Stimulated activated naive CD4-positive, alpha-beta T cell treated with Interleukin-2 at 50 U/mL for 16 hours (primary cell): ENCODE results near the gene SORBS1.

ENCODE experiments used
- DNase-seq: peaks from one replicate; lab custom pipeline; 2025; lab: John Stamatoyannopoulos, UW

The SORBS1 gene

DNA sequence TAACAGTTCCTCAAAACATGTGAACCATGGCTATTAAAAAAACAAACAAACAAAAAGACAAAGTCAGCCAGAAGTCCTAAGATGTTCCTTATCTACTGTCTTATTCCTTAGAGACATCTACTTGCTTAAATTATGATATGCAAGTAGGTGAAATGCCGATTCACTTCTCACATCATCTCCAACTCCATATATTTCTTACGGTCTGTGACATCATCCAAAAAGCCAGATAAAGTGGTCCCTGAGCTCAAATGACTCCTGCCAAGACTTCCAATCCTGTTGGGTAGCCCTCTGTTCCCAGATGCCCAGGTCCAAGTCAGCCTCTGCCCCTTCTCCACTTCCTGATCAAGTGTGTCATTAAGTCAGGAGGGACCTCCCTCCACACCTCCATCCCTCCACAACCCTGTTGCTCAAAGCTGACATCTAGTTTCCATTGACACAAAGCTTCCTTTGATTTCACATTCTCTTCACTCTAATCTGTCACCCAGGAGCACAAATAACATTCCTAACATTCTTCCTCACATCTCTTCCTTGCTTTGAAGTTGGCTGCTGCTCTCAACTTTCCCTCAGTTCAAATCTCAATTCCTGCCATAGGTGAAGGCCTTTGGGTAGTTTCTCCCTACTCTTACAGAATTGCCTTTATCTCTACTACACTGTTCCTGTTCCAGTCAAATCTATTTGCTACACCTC is 214.3 kb downstream of the SORBS1 start:
- no peak for DNase-seq

DNA sequence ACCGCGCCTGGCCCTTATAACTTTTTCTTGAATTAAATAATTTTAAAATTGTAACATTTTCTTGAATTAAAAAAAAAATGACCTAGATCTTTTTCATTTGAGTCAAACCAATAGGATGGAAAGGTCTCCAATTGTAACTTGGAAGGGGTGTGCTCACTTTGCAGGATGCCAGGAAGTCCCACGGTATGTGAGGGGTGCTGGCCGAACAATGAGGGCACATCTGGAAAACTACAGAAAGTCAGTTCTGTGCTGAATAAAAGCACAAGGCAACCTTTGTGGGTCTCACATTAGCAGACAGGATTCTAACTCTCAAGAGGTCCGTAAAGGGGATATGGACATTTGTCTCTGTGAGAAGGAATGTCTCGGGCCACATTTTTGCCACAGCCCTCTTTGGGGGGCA is 217.6 kb downstream of the SORBS1 start:
- DNase-seq = no peak

DNA sequence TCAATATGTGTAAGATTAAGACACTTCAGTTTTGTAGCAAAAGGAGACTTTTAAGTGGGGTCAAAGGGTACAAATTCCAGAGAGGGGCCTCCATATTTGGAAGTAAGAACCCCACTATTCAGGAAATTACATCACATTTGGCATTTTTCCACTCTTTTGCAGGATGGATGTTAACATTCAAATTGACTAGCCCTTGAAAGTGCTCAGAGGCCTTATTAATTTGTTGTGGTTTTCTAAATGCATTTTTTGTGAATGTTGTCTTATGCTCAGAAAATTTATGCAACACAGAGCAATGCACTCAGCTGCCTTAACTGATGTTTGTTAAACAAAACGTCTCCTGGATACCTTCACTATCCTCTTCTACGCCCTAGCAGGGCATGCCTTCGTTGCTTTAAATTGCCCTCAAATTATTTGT is 219.4 kb downstream of the SORBS1 start:
- no peak for DNase-seq

DNA sequence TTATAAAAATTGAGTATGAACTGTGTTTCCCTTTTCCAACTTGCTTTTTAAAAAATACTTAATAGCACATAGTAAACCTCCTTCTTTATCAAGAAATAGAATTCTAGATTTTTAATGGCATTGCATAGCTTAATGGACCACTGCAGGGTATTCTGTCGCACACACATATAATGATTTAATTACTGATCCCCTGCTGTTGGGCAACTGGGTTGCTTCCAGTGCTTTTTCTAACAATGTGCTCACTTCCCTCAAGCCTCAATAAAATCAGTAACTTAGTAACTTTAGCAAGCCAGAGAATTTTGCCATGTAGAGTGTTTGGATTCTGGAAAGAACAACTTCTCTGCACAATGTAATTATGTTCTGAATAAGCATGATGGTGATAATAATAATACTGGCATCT is 221.3 kb downstream of the SORBS1 start:
- DNase-seq = no peak

DNA sequence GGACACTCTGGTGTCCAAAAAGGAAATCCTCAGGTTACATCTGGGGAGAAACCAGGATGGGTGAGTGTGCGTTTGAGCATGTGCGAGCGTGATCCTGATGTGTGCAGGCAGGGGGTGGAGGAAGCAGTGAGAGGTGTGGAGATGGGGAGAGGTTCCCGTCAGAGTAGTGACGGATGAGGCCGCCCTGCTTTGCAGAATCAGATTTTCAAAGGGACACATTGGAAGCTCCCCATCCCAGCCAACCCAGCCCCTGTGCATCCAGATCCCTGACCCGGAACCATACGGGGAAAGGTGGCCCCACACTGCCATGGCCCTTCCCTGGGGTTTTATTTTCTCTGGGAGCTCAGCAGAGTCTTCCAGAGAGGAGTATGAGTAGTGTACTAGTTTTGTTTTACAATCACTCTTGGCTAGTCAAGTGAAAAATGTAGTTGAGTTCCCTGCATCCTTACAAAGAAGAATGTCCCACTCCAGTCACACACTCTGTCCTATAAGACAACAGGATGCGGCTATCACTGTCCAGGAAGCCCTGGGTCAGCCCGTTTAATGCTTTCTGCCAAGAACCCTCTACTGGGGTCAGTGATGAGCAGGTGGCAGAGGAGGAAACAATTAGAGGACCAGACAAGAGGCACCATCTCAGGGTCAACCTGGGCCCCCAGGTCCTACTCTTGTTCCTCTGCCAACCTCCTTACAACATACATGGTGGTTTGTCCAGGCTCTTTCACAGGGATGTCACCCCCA is 223.6 kb downstream of the SORBS1 start:
- no peak for DNase-seq

DNA sequence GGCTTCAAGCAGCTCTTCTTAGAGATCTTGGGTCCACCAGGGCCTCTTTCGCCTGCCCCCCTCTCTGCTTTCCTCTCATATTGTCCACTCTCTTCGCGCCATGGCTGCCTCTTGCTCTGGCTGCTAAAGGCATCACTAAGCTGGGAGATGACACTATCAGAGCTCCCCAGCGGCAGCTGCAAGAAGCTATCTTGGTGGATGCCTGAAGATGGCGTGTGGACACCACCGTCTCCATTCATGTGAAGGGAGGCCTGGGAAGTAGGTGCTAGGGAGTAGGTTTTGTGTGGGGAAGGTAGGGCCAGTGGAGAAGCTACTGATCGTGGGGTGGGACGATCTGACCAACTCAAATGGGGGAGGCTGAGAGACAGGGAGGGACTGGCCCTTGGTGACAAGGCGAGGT is 224.5 kb downstream of the SORBS1 start:
- DNase-seq = no peak

DNA sequence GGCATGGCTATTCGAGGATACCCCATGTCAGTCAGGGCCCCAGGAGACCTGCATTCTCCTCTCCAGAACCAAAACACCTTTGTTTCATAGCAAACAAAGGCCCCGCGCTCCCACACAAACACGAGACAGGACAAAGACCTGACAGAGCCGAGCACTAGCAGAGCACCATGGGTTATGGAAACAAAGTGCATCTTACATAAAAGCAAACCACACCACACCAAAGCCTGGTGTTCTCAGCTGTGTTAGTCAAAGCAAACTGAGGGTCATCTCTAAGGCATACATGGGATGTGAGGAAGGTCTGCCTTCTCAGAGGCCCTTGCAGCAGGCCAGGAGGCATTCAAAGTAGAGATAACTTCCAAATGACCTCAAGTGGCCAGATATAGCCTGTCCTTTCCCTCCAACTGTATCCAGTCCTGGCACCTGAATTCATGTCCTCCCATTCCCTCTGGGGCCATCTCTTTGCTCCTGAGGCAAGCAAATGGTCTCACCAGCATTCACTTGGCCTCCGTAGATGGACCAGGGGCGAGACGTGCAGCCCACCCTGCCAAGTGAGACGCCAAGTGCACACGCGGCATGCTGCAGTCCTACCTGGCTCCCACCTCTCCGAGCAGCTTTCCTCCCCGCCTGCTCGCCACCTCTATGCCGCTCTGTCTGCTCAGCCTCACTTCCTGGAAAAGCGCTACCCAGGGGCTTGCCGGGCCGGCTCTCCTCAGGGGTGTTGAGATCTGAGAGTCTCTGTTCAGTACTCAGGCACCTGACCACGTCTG is 225.1 kb downstream of the SORBS1 start:
- no peak for DNase-seq

DNA sequence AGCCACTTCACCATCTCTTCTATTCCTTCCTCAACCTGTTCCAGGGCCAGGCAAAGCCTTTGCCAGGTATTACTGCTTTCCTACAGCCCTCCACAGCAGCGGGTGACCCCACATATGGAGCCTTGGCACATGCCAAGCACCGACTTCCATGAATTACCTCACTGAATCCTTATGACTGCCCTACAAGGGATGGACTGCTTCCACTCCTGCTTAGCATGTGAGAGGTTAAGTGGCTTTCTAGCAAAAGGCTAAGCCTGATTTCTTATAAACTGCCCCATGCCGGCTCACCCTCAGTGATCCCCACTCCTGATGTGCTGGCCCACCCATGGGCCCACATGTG is 226.4 kb downstream of the SORBS1 start:
- DNase-seq = no peak

DNA sequence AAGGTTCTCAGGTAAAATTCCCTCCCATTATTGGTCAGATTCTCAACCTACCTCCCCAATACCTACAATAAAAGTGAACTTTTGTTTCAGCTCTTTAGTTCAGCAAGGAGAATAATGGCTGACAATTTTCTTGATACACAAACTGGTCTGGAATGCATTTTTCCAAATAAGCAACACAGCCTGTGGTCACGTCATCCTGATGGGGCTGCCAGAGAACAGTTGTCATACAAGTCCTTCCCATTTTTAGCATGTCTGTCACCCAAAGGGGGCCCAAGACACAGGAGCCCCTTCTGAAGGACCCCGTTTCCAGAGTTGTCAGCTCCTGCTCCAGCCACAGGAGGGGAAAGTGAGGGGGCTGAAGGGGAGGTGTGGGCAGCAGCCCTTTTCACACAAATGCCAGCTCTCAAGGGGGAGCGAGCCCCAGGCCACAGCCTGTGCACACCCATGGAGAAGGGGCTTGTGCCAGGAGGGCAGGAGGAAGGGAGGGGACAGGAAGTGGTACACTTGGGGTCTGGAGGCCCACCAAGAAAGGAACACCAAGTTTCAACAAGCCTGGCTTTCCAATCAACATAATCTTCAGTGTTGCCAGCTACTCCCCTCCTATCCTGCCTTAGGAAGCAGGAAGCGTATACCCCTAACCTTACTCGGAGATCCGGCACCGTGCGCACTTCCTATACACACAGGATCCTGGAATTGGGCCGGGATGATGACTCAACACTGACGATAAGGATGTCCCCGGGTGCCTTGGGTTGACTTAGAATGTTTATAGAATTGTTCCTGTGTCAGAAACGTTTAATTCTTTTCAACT is 227.0 kb downstream of the SORBS1 start:
- no peak for DNase-seq

DNA sequence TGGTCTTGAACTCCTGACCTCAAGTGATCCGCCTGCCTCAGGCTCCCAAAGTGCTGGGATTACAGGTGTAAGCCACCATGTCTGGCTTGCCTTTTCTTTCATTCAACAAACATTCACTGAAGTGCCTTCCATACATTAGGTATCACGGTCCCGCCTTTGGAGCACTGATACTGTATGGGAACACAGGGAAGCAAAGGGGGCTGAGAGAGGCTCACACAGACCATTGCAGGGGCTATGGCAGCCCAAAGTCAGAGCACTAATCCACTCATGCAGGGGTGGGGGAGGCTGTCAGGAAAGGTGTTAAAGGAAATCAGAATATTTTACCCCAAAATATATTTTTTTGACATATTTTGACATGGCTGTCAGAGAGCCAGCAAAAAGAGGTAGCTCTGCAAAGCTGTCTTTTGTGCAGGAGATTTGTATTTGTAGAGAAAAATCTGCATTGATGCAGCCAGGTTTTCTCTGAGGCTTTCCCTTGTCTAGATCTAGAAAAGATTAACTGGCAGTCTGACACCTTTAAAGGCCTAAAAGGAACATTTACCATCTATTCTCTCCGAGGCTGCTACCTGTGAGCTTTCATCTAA is 228.4 kb downstream of the SORBS1 start:
- no peak for DNase-seq

DNA sequence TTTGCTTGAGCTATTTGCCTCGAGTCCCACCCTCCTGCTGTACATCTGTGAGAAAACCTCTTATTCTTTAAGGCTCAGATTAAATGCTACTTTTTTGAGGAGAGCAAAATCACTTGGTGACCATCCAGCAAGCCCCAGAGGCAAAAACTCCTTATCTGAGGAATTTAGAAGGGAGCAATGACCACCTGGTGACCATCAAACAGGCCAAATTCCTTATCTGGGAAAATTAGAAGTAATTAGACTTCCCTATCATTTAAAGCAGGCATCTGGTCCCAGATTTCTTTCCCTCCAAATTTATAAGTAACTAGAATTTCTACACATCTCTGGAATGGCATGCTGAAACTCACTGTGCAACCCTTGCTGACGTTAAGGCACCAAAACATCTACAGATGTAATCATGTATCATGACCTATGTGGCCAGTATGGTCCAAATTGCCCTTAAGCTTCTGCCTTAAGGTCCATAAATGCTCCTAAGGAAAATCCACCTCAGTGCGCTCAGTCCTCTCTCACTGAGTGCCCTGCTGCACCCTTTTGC is 229.5 kb downstream of the SORBS1 start:
- no peak for DNase-seq

DNA sequence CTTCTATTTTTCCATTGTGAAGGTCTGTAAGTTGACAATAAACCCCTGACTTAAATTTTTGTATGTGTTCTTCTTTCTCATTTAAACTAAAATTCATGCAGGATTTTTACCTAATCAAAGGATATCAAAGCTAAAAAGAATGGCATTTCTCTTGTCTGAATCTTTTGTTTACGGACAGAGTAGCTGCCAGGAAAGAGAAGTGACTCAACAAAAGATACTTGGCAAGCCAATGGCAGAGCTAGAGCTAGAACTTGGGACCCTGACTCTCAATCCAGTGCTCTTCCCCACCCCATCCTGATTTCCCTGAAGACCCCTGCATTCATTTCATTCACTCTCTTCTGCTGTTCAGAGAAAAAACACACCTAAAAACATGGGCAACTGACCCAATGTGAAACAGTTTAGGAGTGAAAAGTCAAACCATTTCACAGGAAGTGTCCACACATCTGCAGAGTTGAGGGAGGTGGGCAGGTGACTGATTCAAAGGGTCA is 230.2 kb downstream of the SORBS1 start:
- no peak for DNase-seq

DNA sequence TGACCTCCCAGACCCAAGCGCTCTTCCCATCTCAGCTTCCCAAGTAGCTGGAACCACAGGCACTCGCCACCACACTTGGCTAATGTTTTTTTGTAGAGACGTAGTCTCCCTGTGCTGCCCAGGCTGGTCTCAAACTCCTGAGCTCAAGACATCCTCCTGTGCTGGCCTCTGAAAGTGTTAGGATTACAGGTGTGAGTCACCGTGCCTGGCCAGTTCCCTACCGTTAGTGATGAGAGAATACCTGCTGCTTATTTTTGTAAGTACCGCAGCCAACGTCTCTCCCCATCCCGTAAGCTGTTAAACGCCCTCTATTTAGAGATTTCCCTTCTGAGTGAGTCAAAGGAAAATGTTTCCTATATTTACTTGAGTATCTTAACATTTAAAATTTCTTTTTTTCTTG is 231.9 kb downstream of the SORBS1 start:
- DNase-seq = no peak

DNA sequence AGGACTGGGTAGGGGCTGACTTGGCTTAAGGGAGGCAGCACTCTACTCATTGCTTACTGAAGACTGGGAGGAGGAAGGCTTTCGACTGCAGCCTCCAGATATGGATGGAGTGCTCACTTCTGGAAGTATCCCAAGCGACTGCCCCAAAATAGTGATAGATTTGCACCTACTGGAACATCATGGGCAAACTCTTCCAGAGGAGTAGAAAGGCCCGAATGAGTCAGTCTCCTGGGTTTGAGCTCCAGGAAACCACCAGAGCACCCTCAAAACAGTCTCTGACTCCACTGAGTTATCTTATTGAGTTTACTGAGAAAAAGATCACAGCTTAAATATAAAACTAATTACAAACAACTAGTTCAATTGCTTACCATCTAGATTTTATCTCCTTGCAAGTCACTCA is 233.2 kb downstream of the SORBS1 start:
- no peak for DNase-seq

DNA sequence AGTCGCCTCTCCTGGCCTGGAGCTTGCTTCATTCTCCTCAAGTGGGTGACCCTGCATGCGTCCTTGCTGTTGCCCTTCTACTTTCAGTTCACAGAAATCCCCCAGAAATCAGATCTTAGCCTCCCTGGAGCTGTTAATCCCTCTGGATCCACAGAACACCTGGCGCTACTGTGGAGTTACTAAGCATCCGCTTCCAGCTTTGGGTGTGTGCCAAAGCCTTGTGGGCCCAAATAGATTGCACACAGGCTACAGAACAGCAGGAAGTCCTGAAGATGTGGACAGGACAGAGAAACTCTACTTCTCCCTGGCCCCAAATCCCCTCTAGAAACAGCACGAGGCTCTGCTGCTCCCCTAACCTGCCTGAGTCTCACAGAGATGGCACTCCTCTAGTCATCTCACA is 233.8 kb downstream of the SORBS1 start:
- DNase-seq = no peak

DNA sequence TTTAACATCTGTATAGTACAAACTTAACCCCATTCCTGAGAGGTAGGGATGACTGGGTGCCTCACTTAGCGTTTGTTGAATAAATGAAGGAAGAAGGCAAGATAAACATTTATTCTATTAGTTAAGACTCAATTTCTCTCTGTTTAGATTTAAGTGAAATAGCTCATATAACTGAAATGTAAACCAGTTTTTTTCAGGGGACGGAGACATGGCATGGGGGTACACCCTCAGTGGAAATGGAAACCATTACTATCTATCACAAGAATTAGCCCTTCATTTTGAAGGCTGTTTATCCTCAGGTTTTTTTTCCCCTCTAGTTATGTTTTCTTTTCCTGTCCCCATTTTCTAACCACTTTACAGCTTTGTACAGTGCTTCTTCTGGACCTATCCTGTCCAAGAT is 234.8 kb downstream of the SORBS1 start:
- no peak for DNase-seq

DNA sequence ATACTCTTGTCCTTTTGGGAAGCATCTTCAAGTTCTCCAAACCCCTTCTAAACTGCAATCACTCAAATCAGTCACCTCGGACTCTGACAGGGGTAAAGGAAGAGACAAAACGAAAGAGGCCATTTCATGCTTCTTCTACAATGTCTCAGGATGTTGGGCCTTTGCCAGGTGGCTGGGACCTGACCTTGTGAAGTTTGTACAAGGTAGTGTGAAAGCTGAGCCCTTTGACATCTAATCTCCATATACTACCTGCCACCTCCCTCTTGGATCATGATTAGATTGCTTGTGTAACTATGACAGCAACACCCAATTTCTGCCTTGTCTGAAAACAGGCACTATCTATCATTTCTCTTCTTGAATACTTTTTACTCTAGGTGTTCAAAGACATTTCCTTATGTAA is 235.3 kb downstream of the SORBS1 start:
- no peak for DNase-seq

DNA sequence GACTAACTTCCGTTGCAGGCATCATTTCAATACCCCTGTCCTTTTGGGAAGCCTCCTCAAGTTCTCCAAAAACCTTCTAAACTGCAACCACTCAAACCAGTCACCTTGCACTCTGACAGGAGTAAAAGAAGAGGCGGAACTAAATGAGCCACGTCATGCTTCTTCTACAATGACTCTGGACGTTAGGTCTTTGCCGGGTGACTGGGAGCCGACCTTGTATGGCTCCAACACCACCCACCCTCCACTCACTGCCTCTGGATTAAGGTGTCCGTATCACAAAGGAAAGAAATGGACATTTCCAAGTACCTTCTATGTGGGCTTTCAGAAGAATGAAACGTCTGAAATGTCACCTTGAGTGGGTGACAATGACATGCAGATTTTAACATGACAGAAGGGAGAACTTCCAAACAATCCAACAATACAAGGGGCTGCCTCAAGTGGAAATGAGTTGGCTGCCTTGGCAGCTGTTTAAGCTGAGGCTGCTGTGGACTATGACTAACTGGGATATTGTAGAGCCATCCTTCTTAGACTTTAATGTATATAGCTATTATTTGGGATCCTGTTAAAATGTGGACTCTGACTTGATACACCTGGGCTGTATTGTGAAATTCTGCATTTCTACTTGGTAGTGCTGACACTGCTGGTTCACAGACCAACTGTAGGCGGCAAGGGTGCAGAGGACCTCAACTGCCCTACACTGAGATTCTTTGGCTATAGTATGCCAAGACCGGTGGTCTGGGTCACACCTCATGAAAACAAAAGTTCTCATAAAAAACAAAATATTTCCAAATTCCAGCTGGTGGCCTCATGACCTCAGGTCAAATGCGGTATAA is 236.5 kb downstream of the SORBS1 start:
- DNase-seq = no peak

DNA sequence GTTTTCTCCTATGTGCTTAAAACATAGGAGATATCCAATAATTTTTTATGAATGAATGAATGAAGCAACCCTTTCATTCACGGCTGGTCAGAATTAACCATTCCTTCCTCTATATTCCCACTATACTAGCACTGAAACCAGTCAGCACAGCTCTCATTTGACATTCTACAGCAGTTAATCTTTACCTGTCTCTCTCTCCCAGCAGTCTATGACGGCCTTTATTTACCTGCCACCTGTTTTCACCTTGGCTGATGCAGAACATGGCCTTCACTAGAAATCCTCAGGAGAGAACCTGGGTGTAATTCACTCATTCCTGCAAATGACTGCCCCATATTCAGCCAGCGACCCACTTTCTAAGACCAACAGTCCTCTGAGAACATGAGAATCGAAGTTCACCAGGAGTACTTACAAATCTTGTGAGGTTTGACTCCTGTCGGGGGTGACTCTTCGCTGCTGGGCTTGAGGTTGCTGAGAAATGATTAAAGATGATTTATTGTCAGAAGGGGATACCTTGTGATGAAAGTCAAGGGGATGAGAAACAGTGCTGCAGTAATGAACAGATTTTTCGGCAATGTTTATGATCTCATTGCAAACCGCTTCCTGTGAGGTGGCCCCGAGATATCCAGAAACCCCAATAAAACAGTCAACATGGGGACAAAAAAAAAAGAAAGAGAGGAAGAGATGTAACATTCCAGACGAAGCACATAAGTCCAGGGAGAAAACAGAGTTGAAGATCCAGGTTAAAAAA is 239.4 kb downstream of the SORBS1 start:
- DNase-seq = no peak

DNA sequence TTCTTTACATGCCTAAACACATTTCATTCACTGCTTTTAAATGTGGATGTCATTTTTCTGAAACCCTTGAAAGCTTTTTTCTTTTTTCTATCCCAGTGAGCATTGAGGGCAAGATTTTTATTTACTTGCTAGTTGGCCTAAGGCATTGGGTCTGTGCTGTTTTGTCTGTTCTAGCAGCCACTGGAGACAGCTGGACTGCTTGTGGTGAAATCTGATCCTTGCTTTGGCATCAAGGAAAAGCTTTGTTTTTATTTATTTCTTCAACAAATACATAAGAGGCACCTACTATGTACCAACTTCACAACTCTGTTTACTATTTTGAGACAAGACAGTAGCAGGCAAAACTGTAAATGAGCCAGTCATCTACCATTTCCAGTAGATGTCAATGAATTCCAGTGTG is 241.9 kb downstream of the SORBS1 start:
- DNase-seq = no peak
